HG02678 (cell line): ENCODE measurements around the gene IRGQ.
"Not testable (repeated sequence)": the region's sequence is repeated elsewhere in the genome, so short reads cannot be mapped to it uniquely, and the experiment has no call there.

Experiments
- ATAC-seq: cut with Tn5 transposase; IDR thresholded peaks from one replicate; pipeline ENCODE4 v1.9.1; 2021; ENCODE audit warnings: mild to moderate bottlenecking, moderate library complexity; ENCODE audit not compliant: unreplicated experiment

The IRGQ gene

GRCh38 chr19:43574424-43575155, 21.3 kb downstream of the IRGQ start:
- ATAC-seq = no peak

GRCh38 chr19:43572171-43572588, 23.8 kb downstream of the IRGQ start:
- no peak for ATAC-seq

- ATAC-seq = no peak
These were observed 25.7 kb downstream of the IRGQ start for GRCh38 chr19:43570174-43570791.

- ATAC-seq = no peak
These were observed 26.3 kb downstream of the IRGQ start for GRCh38 chr19:43569657-43570056.

GRCh38 chr19:43564800-43565199, 31.1 kb downstream of the IRGQ start:
- no peak for ATAC-seq

- ATAC-seq = no peak
These were observed 32.0 kb downstream of the IRGQ start for GRCh38 chr19:43563816-43564457.

- ATAC-seq = peak; percentile 67
These were observed 33.2 kb downstream of the IRGQ start for GRCh38 chr19:43562698-43563241.

GRCh38 chr19:43562226-43562697, 33.7 kb downstream of the IRGQ start:
- ATAC-seq = no peak

GRCh38 chr19:43561139-43561970, 34.6 kb downstream of the IRGQ start:
- no peak for ATAC-seq

GRCh38 chr19:43560687-43561086, 35.2 kb downstream of the IRGQ start:
- no peak for ATAC-seq

- no peak for ATAC-seq
These were observed 40.7 kb downstream of the IRGQ start for GRCh38 chr19:43555185-43555770.

GRCh38 chr19:43554317-43554895, 41.5 kb downstream of the IRGQ start:
- ATAC-seq = no peak

GRCh38 chr19:43553656-43554055, 42.3 kb downstream of the IRGQ start:
- ATAC-seq = no peak

GRCh38 chr19:43552616-43553015, 43.3 kb downstream of the IRGQ start:
- ATAC-seq = no peak

- ATAC-seq = no peak
These were observed 43.8 kb downstream of the IRGQ start for GRCh38 chr19:43552198-43552450.

- ATAC-seq = no peak
These were observed 44.3 kb downstream of the IRGQ start for GRCh38 chr19:43551399-43552197.

- ATAC-seq = no peak
These were observed 47.2 kb downstream of the IRGQ start for GRCh38 chr19:43548706-43549105.

- not testable (repeated sequence) for ATAC-seq
These were observed 48.0 kb downstream of the IRGQ start for GRCh38 chr19:43547926-43548325.

GRCh38 chr19:43546581-43546980, 49.4 kb downstream of the IRGQ start:
- ATAC-seq = no peak

GRCh38 chr19:43545981-43546380, 50.0 kb downstream of the IRGQ start:
- no peak for ATAC-seq
